GM18861 (cell line): ENCODE measurements around the gene SRGAP2C.
"Not testable (repeated sequence)": the region's sequence is repeated elsewhere in the genome, so short reads cannot be mapped to it uniquely, and the experiment has no call there.

ENCODE experiments used
- ATAC-seq: cut with Tn5 transposase; IDR thresholded peaks from one replicate; pipeline ENCODE4 v1.9.1; 2021; ENCODE audit not compliant: unreplicated experiment

Gene SRGAP2C

GRCh38 chr1:121184290-121185127, at the start of gene SRGAP2C, which contains the start of gene FAM72B:
Gene SRGAP2C, plus strand, starts transcription at chr1:121184975. Its CDS starts 2,472 bp downstream, at chr1:121187447.
Gene FAM72B, minus strand, starts transcription at chr1:121184340. Its CDS starts 851 bp downstream, at chr1:121183489.
- peak; percentile 84 for ATAC-seq

- not testable (repeated sequence) for ATAC-seq
Measured at GRCh38 chr1:121140393-121140792, 44.4 kb upstream of the SRGAP2C start.

GRCh38 chr1:121148489-121149190, 36.1 kb upstream of the SRGAP2C start:
- ATAC-seq, result peak; percentile 57

- ATAC-seq, result not testable (repeated sequence)
Measured at GRCh38 chr1:121151294-121151693, 33.5 kb upstream of the SRGAP2C start.

- ATAC-seq, result not testable (repeated sequence)
Measured at GRCh38 chr1:121152788-121153187, 32.0 kb upstream of the SRGAP2C start.

- not testable (repeated sequence) for ATAC-seq
Measured at GRCh38 chr1:121154811-121155210, 30.0 kb upstream of the SRGAP2C start.

GRCh38 chr1:121155671-121156358, 29.0 kb upstream of the SRGAP2C start:
- ATAC-seq, result not testable (repeated sequence)

GRCh38 chr1:121156958-121157603, 27.7 kb upstream of the SRGAP2C start:
- not testable (repeated sequence) for ATAC-seq

- not testable (repeated sequence) for ATAC-seq
Measured at GRCh38 chr1:121157609-121158008, 27.2 kb upstream of the SRGAP2C start.

GRCh38 chr1:121160118-121160517, 24.7 kb upstream of the SRGAP2C start:
- not testable (repeated sequence) for ATAC-seq

- ATAC-seq, result not testable (repeated sequence)
Measured at GRCh38 chr1:121161199-121161901, 23.4 kb upstream of the SRGAP2C start.

GRCh38 chr1:121163850-121164757, 20.7 kb upstream of the SRGAP2C start:
- not testable (repeated sequence) for ATAC-seq

- not testable (repeated sequence) for ATAC-seq
Measured at GRCh38 chr1:121165296-121165695, 19.5 kb upstream of the SRGAP2C start.

- not testable (repeated sequence) for ATAC-seq
Measured at GRCh38 chr1:121167225-121167738, 17.5 kb upstream of the SRGAP2C start.

- not testable (repeated sequence) for ATAC-seq
Measured at GRCh38 chr1:121168152-121168668, 16.6 kb upstream of the SRGAP2C start.

- ATAC-seq, result not testable (repeated sequence)
Measured at GRCh38 chr1:121176649-121177048, 8.1 kb upstream of the SRGAP2C start.

GRCh38 chr1:121178197-121178596, 6.6 kb upstream of the SRGAP2C start:
- ATAC-seq, result not testable (repeated sequence)

- ATAC-seq, result not testable (repeated sequence)
Measured at GRCh38 chr1:121183867-121184266, 908 bp upstream of the SRGAP2C start.
